Endometrial microvascular endothelial cells (primary cell): ENCODE results near the gene PPP1R26. TPM values are rescaled to one million over a fixed set of nuclear protein-coding genes. Genes with fewer than 3 reads are reported as not detected.
"Not testable (repeated sequence)": the region's sequence is repeated elsewhere in the genome, so short reads cannot be mapped to it uniquely, and the experiment has no call there.

Experiments
- in situ Hi-C: cut with HindIII; loops from 2 replicates; pipeline ENCODE4 v1.10.0; 2017; ENCODE audit warnings: low sequenced_read_pairs, low pct_unique_long_range_greater_than_20kb; ENCODE audit errors: inconsistent ontology term
- total RNA-seq: library from RNA; depleted of rRNA; stranded (reverse); fragments of >200 nt; gene quantifications from one replicate; pipeline ENCODE4 v1.2.3, GENCODE V29; 2015; ENCODE audit errors: inconsistent ontology term

The PPP1R26 gene
- total RNA-seq, 1 donor from 2014 or later = 7.5 TPM

- in situ Hi-C loops = no loop called here
Measured at GRCh38 chr9:135530146-135530545, 50.6 kb downstream of the PPP1R26 start.

- in situ Hi-C loops = no loop called here
Measured at GRCh38 chr9:135531096-135531495, 51.5 kb downstream of the PPP1R26 start.

GRCh38 chr9:135533113-135533512 lies 53.5 kb downstream of the PPP1R26 start:
- in situ Hi-C loops = no loop called here

- in situ Hi-C loops = no loop called here
Measured at GRCh38 chr9:135533674-135534073, 54.1 kb downstream of the PPP1R26 start.

GRCh38 chr9:135534192-135534711 lies 54.7 kb downstream of the PPP1R26 start:
- in situ Hi-C loops = not testable (repeated sequence)

GRCh38 chr9:135534826-135535225 lies 55.2 kb downstream of the PPP1R26 start:
- in situ Hi-C loops = not testable (repeated sequence)

- in situ Hi-C loops = not testable (repeated sequence)
Measured at GRCh38 chr9:135535631-135536030, 56.0 kb downstream of the PPP1R26 start.

- in situ Hi-C loops = no loop called here
Measured at GRCh38 chr9:135536216-135536615, 56.6 kb downstream of the PPP1R26 start.

Other genes starting within 250 kb of the PPP1R26 start
- gene MRPS2, start 20.9 kb downstream of the PPP1R26 start, total RNA-seq = 55.9 TPM
- gene LCN1, start 41.7 kb downstream of the PPP1R26 start, total RNA-seq = not detected
- not detected for gene OBP2A, start 66.3 kb downstream of the PPP1R26 start, total RNA-seq
- not detected for gene PAEP, start 82.0 kb downstream of the PPP1R26 start, total RNA-seq
- not detected for gene GLT6D1, start 159.8 kb downstream of the PPP1R26 start, total RNA-seq
- not detected for gene LCN9, start 183.5 kb downstream of the PPP1R26 start, total RNA-seq
- gene SOHLH1, start 219.7 kb downstream of the PPP1R26 start, total RNA-seq = not detected
- not detected for gene KCNT1, start 222.4 kb downstream of the PPP1R26 start, total RNA-seq